HepG2 (cell line): ENCODE results near the gene AGAP1. TPM values are rescaled to one million over a fixed set of nuclear protein-coding genes. Genes with fewer than 3 reads are reported as not detected.

Source experiments
- ATAC-seq: fragments of 200-7000 bp; cut with Tn5 transposase; 3 replicates; pipeline ENCODE4 v1.9.1; 2020; ENCODE audit warnings: mild to moderate bottlenecking, moderate library complexity
- BruUV-seq: library from RNA; stranded (reverse); fragments of 400-500 nt; replicated peaks from 2 replicates; lab custom pipeline; 2021; lab: Mats Ljungman, UMichigan
- CTCF ChIA-PET: fragments of 300-600 bp; formaldehyde crosslinking; extraction: SDS; loops from one replicate; lab custom pipeline; 2021; ENCODE audit warnings: low total read pairs, inconsistent platforms, low intra/inter-chr PET ratio; lab: Yijun Ruan, JAX
- POLR2A ChIA-PET: fragments of 350-600 bp; sonication (Branson Sonifier 250); formaldehyde crosslinking; loops from one replicate; lab custom pipeline; 2020; ENCODE audit warnings: antibody characterized with exemption, inconsistent platforms; lab: Yijun Ruan, JAX
- DNase-seq: peaks from one replicate; pipeline ENCODE4 v3.0.0-alpha.2; 2015; ENCODE audit warnings: low spot score
- FAIRE-seq: peaks from 3 replicates; lab custom pipeline; 2011; peaks lifted over from hg19 to GRCh38; lab: Jason Lieb, UNC
- H2AFZ ChIP-seq: one replicate; pipeline ENCODE4 v1.6.1; 2011; ENCODE audit warnings: low read length, inconsistent platforms
- H3K27ac ChIP-seq: fragments of 300-600 bp; 3 replicates; pipeline ENCODE4 v1.8.0; 2011; ENCODE audit warnings: mixed run types, mild to moderate bottlenecking, mixed read lengths, low read length, inconsistent platforms; ENCODE audit not compliant: insufficient read depth; ENCODE audit errors: extremely low read length
- H3K27me3 ChIP-seq, 2 experiments: fragments of 200-600 bp in 1 of 2; 2 replicates in 1 of 2; 3 replicates in 1 of 2; pipeline versions ENCODE4 v1.6.0 to v1.8.0; 2011; ENCODE audit warnings: low read length in 2 of 2, mild to moderate bottlenecking in 2 of 2, moderate library complexity in 2 of 2, inconsistent platforms in 1 of 2; ENCODE audit not compliant: insufficient read depth in 2 of 2, control insufficient read depth in 1 of 2
- H3K36me3 ChIP-seq, 2 experiments: fragments of 200-600 bp in 1 of 2; replicated peaks in 1 of 2; 2 replicates in 1 of 2; 3 replicates in 1 of 2; pipeline versions ENCODE4 v1.5.1 to v1.8.0; 2011; ENCODE audit warnings: low read length in 2 of 2, inconsistent platforms in 1 of 2; ENCODE audit not compliant: insufficient read depth in 2 of 2, control insufficient read depth in 1 of 2
- H3K4me1 ChIP-seq: 2 replicates; pipeline ENCODE4 v1.5.1; 2012; ENCODE audit warnings: low read length, inconsistent platforms; ENCODE audit not compliant: insufficient read depth
- H3K4me2 ChIP-seq: 2 replicates; pipeline ENCODE4 v1.6.0; 2011; ENCODE audit warnings: low read depth, low read length, inconsistent platforms
- H3K4me3 ChIP-seq, 3 experiments: fragments of 200-600 bp in 1 of 3; sonication (generic), shearing (Covaris generic) in 1 of 3; replicated peaks in 1 of 3; 2 replicates each; pipeline ENCODE4 v1.5.1; 2011 to 2016; ENCODE audit warnings: low read length in 3 of 3, inconsistent platforms in 2 of 3, low read depth in 2 of 3, mild to moderate bottlenecking in 2 of 3, control low read depth in 1 of 3, mixed read lengths in 1 of 3; ENCODE audit not compliant: insufficient read depth in 1 of 3
- H3K79me2 ChIP-seq: one replicate; pipeline ENCODE4 v1.6.1; 2011; ENCODE audit warnings: low read length, inconsistent platforms; ENCODE audit not compliant: insufficient read depth
- H3K9ac ChIP-seq: 2 replicates; pipeline ENCODE4 v1.6.0; 2011; ENCODE audit warnings: mild to moderate bottlenecking, low read depth, low read length, inconsistent platforms; ENCODE audit not compliant: insufficient read depth
- H3K9me3 ChIP-seq: 2 replicates; pipeline ENCODE4 v1.5.1; 2012; ENCODE audit warnings: mild to moderate bottlenecking, low read length
- H4K20me1 ChIP-seq: 2 replicates; pipeline ENCODE4 v1.6.0; 2011; ENCODE audit warnings: inconsistent platforms, mild to moderate bottlenecking, low read length, moderate library complexity; ENCODE audit not compliant: insufficient read depth
- ARNT2 ChIP-seq: sonication (generic); formaldehyde crosslinking; IDR thresholded peaks from 2 replicates; pipeline ENCODE4 v1.8.0; 2022; ENCODE audit warnings: mild to moderate bottlenecking, low read depth, missing genetic modification reagents, moderate library complexity
- ELK4 ChIP-seq: sonication (generic); formaldehyde crosslinking; IDR thresholded peaks from 2 replicates; pipeline ENCODE4 v1.9.0; 2021; ENCODE audit warnings: missing genetic modification reagents, borderline replicate concordance
- FOXM1 ChIP-seq: sonication (generic); formaldehyde crosslinking; IDR thresholded peaks from 2 replicates; pipeline ENCODE4 v1.5.0; 2020; ENCODE audit warnings: missing genetic modification reagents
- GATAD1 ChIP-seq: IDR thresholded peaks from 2 replicates; pipeline ENCODE4 v1.6.1; 2016; ENCODE audit warnings: missing genetic modification reagents, missing compliant biosample characterization
- GZF1 ChIP-seq: sonication (generic); formaldehyde crosslinking; IDR thresholded peaks from 2 replicates; pipeline ENCODE4 v1.5.1; 2020; ENCODE audit warnings: mild to moderate bottlenecking, missing genetic modification reagents
- ISX ChIP-seq: sonication (generic); formaldehyde crosslinking; conservative IDR thresholded peaks from 2 replicates; pipeline ENCODE4 v1.5.0; 2020; ENCODE audit warnings: missing genetic modification reagents
- KMT2A ChIP-seq: sonication (generic); formaldehyde crosslinking; IDR thresholded peaks from 2 replicates; pipeline ENCODE4 v1.4.0; 2020; ENCODE audit warnings: missing genetic modification reagents
- MYNN ChIP-seq: sonication (generic); formaldehyde crosslinking; IDR thresholded peaks from 2 replicates; pipeline ENCODE4 v1.4.0; 2020; ENCODE audit warnings: mild to moderate bottlenecking, low read depth, missing genetic modification reagents
- REL ChIP-seq: sonication (generic); formaldehyde crosslinking; conservative IDR thresholded peaks from 2 replicates; pipeline ENCODE4 v1.8.0; 2022; ENCODE audit warnings: mild to moderate bottlenecking, missing genetic modification reagents, moderate library complexity
- SIX1 ChIP-seq: sonication (generic); formaldehyde crosslinking; IDR thresholded peaks from 2 replicates; pipeline ENCODE4 v1.4.0; 2020; ENCODE audit warnings: missing genetic modification reagents, borderline replicate concordance
- SNAPC4 ChIP-seq: sonication (generic); formaldehyde crosslinking; IDR thresholded peaks from 2 replicates; pipeline ENCODE4 v1.4.0; 2020; ENCODE audit warnings: mild to moderate bottlenecking, missing genetic modification reagents
- SRSF9 ChIP-seq: fragments of 200-400 bp; formaldehyde crosslinking; IDR thresholded peaks from 2 replicates; pipeline ENCODE4 v1.6.1; 2018; ENCODE audit warnings: borderline replicate concordance, mild to moderate bottlenecking, low read depth, low read length; ENCODE audit not compliant: insufficient read depth, poor library complexity, severe bottlenecking
- TBX3 ChIP-seq: fragments of 450-650 bp; IDR thresholded peaks from 2 replicates; pipeline ENCODE4 v1.6.1; 2017; ENCODE audit warnings: antibody characterized with exemption, mild to moderate bottlenecking, inconsistent platforms, borderline replicate concordance
- ZBTB42 ChIP-seq: sonication (generic); formaldehyde crosslinking; IDR thresholded peaks from 2 replicates; pipeline ENCODE4 v1.5.0; 2020; ENCODE audit warnings: mild to moderate bottlenecking, missing genetic modification reagents
- ZC3H13 ChIP-seq: sonication (generic); formaldehyde crosslinking; IDR thresholded peaks from 2 replicates; pipeline ENCODE4 v1.8.1; 2023; ENCODE audit warnings: mild to moderate bottlenecking, missing genetic modification reagents, moderate library complexity
- ZNF10 ChIP-seq: sonication (generic); formaldehyde crosslinking; IDR thresholded peaks from 2 replicates; pipeline ENCODE4 v1.4.0; 2020; ENCODE audit warnings: mild to moderate bottlenecking, low read depth, missing genetic modification reagents, borderline replicate concordance
- ZNF17 ChIP-seq: sonication (generic); formaldehyde crosslinking; IDR thresholded peaks from 2 replicates; pipeline ENCODE4 v1.5.0; 2020; ENCODE audit warnings: mild to moderate bottlenecking, missing genetic modification reagents
- ZNF232 ChIP-seq: sonication (generic); formaldehyde crosslinking; IDR thresholded peaks from 2 replicates; pipeline ENCODE4 v1.4.0; 2020; ENCODE audit warnings: missing genetic modification reagents, borderline replicate concordance
- ZNF441 ChIP-seq: sonication (generic); formaldehyde crosslinking; IDR thresholded peaks from 2 replicates; pipeline ENCODE4 v1.7.0; 2021; ENCODE audit warnings: missing genetic modification reagents, borderline replicate concordance
- ZNF891 ChIP-seq: sonication (generic); formaldehyde crosslinking; IDR thresholded peaks from 2 replicates; pipeline ENCODE4 v1.5.0; 2020; ENCODE audit warnings: mild to moderate bottlenecking, missing genetic modification reagents
- WGBS: methylation state at CpG from one replicate; pipeline ENCODE4 v1.1.6; 2017; ENCODE audit warnings: low lambda C conversion rate; 5-methylcytosine and 5-hydroxymethylcytosine counted together
- in situ Hi-C: cut with HindIII; loops from 2 replicates; pipeline ENCODE4 v1.10.0; 2017; ENCODE audit warnings: low pct_unique_long_range_greater_than_20kb; ENCODE audit not compliant: extremely low pct_ligation_motif_present
- intact Hi-C: fragments of 100-400 bp; cut with micrococcal nuclease; formaldehyde crosslinking; loops from one replicate; pipeline ENCODE4 v1.10.0; 2022; ENCODE audit not compliant: unreplicated experiment
- polyA plus RNA-seq, 8 experiments: library from polyadenylated mRNA; depleted of rRNA in 3 of 8; stranded (reverse) in 7 of 8; unstranded in 1 of 8; fragments of >200 nt; fragmentation: Illumina TruSeq in 4 of 8; extraction: Trizol in 4 of 8; gene quantifications; 2 replicates each; pipeline versions ENCODE4 v1.2.1 to v1.2.3, GENCODE V29; 2011 to 2016; ENCODE audit warnings: low read depth in 4 of 8, missing spikeins in 1 of 8, mixed read lengths in 1 of 8; ENCODE audit not compliant: insufficient read depth in 1 of 8
- total RNA-seq, 5 experiments: library from RNA; depleted of rRNA; stranded (reverse); fragments of >200 nt; fragmentation: Illumina TruSeq; extraction: Trizol; gene quantifications; 2 replicates each; pipeline ENCODE4 v1.2.3, GENCODE V29; 2016; ENCODE audit warnings: low read depth in 1 of 5

The AGAP1 gene
- total and polyA plus RNA-seq, 2 of the 13 experiments (the other 11 are each of a cell fraction or from before 2014, with no cell fraction given) = 21.2 to 32.7 TPM

DNA sequence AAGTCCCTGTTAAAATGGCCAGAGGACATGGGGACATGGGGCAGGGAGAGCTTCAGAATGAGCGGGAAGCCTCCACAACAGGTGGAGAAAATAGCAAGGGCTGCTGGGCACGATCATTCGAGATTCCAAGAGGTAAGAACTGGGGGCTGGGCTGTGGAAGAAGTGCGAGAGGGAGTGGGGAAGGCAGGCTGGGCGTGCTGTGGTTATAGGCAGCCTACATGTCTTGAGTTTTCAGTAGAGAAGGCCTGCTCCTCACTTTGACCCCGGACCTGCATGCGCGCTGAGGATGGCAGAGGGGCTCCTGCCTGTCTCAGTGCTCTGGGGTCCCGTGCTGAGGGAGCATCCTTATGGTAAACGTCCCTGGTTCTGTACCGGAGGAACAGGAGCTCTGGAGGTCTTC is 115.5 kb downstream of the AGAP1 start (continued):
- no peak for TF ChIP-seq FOXM1 (CRISPR knock-in tag)
- no peak for TF ChIP-seq SIX1 (CRISPR knock-in tag)
- no peak for TF ChIP-seq SRSF9
- no peak for TF ChIP-seq ZNF441 (CRISPR knock-in tag)
- no peak for TF ChIP-seq ZBTB42 (CRISPR knock-in tag)
- TF ChIP-seq ZNF17 (CRISPR knock-in tag) = no peak
- TF ChIP-seq ARNT2 = no peak
- no peak for TF ChIP-seq ISX (CRISPR knock-in tag)
- TF ChIP-seq, all 625 proteins: peak for 0

- ChIA-PET CTCF (no interaction called here), POLR2A (no interaction called here)
- Histone ChIP-seq H3K9me3 (no peaks in the 10 kb centered on the region), H3K4me1 (peaks cover 20% of the 10 kb centered on the region), H3K4me3 (no peak overlapping the region), H4K20me1 (peaks cover 29% of the 10 kb centered on the region), H3K79me2 (peaks cover 47% of the 10 kb centered on the region), H2AFZ (no peak overlapping the region), H3K4me2 (no peak overlapping the region), H3K36me3 (no peaks in the 10 kb centered on the region), H3K9ac (no peak overlapping the region), H3K27me3 (no peaks in the 10 kb centered on the region), H3K27ac (no peak overlapping the region)
- no TSS peak for BruUV-seq
- WGBS = 100% methylated on average over 5 of the region's 5 CpGs
- in situ Hi-C loops (no loop called here), intact Hi-C loops (loop anchor here (5.0 kb wide), 1 partner anchor 38 kb away; no protein-coding TSS in a partner anchor)
- DNase-seq (no peak), FAIRE-seq (no peak), ATAC-seq (no peak)
- TF ChIP-seq ZNF10 (CRISPR knock-in tag) (no peak), ELK4 (no peak), SNAPC4 (no peak), ZC3H13 (CRISPR knock-in tag) (no peak), KMT2A (CRISPR knock-in tag) (no peak), MYNN (CRISPR knock-in tag) (no peak), GZF1 (CRISPR knock-in tag) (no peak), TBX3 (no peak), ZNF232 (no peak), ZNF891 (no peak), REL (CRISPR knock-in tag) (no peak), GATAD1 (CRISPR knock-in tag) (no peak)
Measured at GRCh38 chr2:235609746-235610145, 115.9 kb downstream of the AGAP1 start.
